WTC11 (cell line): ENCODE data around the gene TMEM259. TPM values are rescaled to one million over a fixed set of nuclear protein-coding genes. Genes with fewer than 3 reads are reported as not detected.

Experiments
- ATAC-seq: fragments of 200-7000 bp; cut with Tn5 transposase; 2 replicates; pipeline ENCODE4 v1.10.0; 2021; ENCODE audit warnings: mild to moderate bottlenecking, moderate library complexity
- CTCF ChIA-PET: fragments of 300-600 bp; sonication (Branson Sonifier 250); formaldehyde crosslinking; loops from one replicate; lab custom pipeline; 2021; ENCODE audit warnings: antibody characterized with exemption; lab: Charles Lee
- POLR2A ChIA-PET: fragments of 350-600 bp; sonication (Branson Sonifier 250); formaldehyde crosslinking; loops from one replicate; lab custom pipeline; 2021; ENCODE audit warnings: antibody characterized with exemption; lab: Charles Lee
- DNase-seq: peaks from one replicate; pipeline ENCODE4 v3.0.0; 2021; ENCODE audit warnings: low spot score
- H3K27ac Mint-ChIP-seq: 2 replicates; pipeline ENCODE4 v1.8.0; 2021; ENCODE audit warnings: mixed read lengths
- H3K27me3 Mint-ChIP-seq: 2 replicates; pipeline ENCODE4 v1.8.0; 2021; ENCODE audit warnings: low read depth, mild to moderate bottlenecking, moderate library complexity, mixed read lengths
- H3K36me3 Mint-ChIP-seq: 2 replicates; pipeline ENCODE4 v1.8.0; 2021; ENCODE audit warnings: mixed read lengths
- H3K4me1 Mint-ChIP-seq: 2 replicates; pipeline ENCODE4 v1.8.0; 2022; ENCODE audit warnings: mixed read lengths
- H3K4me3 Mint-ChIP-seq: 2 replicates; pipeline ENCODE4 v1.8.0; 2021; ENCODE audit warnings: mild to moderate bottlenecking, moderate library complexity, mixed read lengths
- H3K9me3 Mint-ChIP-seq: 2 replicates; pipeline ENCODE4 v1.8.0; 2021; ENCODE audit warnings: mixed read lengths
- IRF2 ChIP-seq: sonication (generic); formaldehyde crosslinking; IDR thresholded peaks from 2 replicates; pipeline ENCODE4 v1.8.0; 2022; ENCODE audit warnings: low read depth, missing genetic modification reagents, borderline replicate concordance
- NFATC4 ChIP-seq: fragments of 250-450 bp; sonication (Bioruptor Pico); IDR thresholded peaks from 2 replicates; pipeline ENCODE4 v1.9.0; 2021; ENCODE audit warnings: mild to moderate bottlenecking
- NFYB ChIP-seq: sonication (generic); formaldehyde crosslinking; conservative IDR thresholded peaks from 2 replicates; pipeline ENCODE4 v1.8.0; 2022; ENCODE audit warnings: low read depth, missing genetic modification reagents
- NR1H2 ChIP-seq: sonication (generic); formaldehyde crosslinking; IDR thresholded peaks from 2 replicates; pipeline ENCODE4 v1.9.0; 2021; ENCODE audit warnings: mild to moderate bottlenecking, moderate library complexity, missing genetic modification reagents
- NR3C1 ChIP-seq: sonication (generic); formaldehyde crosslinking; conservative IDR thresholded peaks from 2 replicates; pipeline ENCODE4 v1.8.1; 2023; ENCODE audit warnings: low read depth, mild to moderate bottlenecking, missing genetic modification reagents
- PRRX2 ChIP-seq: fragments of 250-450 bp; sonication (Bioruptor Pico); IDR thresholded peaks from 2 replicates; pipeline ENCODE4 v1.8.0; 2021; ENCODE audit warnings: mild to moderate bottlenecking
- SMAD3 ChIP-seq: sonication (generic); formaldehyde crosslinking; IDR thresholded peaks from 2 replicates; pipeline ENCODE4 v1.8.0; 2022; ENCODE audit warnings: missing genetic modification reagents, mild to moderate bottlenecking, borderline replicate concordance
- TCF7 ChIP-seq: sonication (generic); formaldehyde crosslinking; IDR thresholded peaks from 2 replicates; pipeline ENCODE4 v1.8.0; 2022; ENCODE audit warnings: mild to moderate bottlenecking, low read depth, missing genetic modification reagents, moderate library complexity
- TP53 ChIP-seq: sonication (generic); formaldehyde crosslinking; IDR thresholded peaks from 2 replicates; pipeline ENCODE4 v1.8.1; 2023; ENCODE audit warnings: mild to moderate bottlenecking, missing genetic modification reagents
- ZNF416 ChIP-seq: fragments of 250-450 bp; sonication (Bioruptor Pico); IDR thresholded peaks from 2 replicates; pipeline ENCODE4 v1.9.0; 2021; ENCODE audit warnings: mild to moderate bottlenecking, inconsistent platforms
- ZNF423 ChIP-seq: fragments of 250-450 bp; sonication (Bioruptor Pico); IDR thresholded peaks from 2 replicates; pipeline ENCODE4 v2.1.2; 2022; ENCODE audit warnings: mild to moderate bottlenecking, moderate library complexity
- ZNF671 ChIP-seq: fragments of 250-450 bp; sonication (Bioruptor Pico); IDR thresholded peaks from 2 replicates; pipeline ENCODE4 v1.8.0; 2021; ENCODE audit warnings: mild to moderate bottlenecking
- total RNA-seq: library from RNA; stranded (reverse); gene quantifications from 3 replicates; pipeline ENCODE4 v1.2.3, GENCODE V29; 2021
- TF ChIP-seq, protein P1 (sequence below): sonication (generic); formaldehyde crosslinking; IDR thresholded peaks from 2 replicates; pipeline ENCODE4 v1.8.1; 2022; ENCODE audit warnings: missing genetic modification reagents, borderline replicate concordance
- TF ChIP-seq, protein P2 (sequence below): sonication (generic); formaldehyde crosslinking; IDR thresholded peaks from 2 replicates; pipeline ENCODE4 v1.8.1; 2023; ENCODE audit warnings: mild to moderate bottlenecking, missing genetic modification reagents, moderate library complexity
- TF ChIP-seq, protein P3 (sequence below): sonication (generic); formaldehyde crosslinking; IDR thresholded peaks from 2 replicates; pipeline ENCODE4 v1.8.0; 2023; ENCODE audit warnings: missing genetic modification reagents, mild to moderate bottlenecking, borderline replicate concordance
- TF ChIP-seq, protein P4 (sequence below): fragments of 250-450 bp; sonication (Bioruptor Pico); IDR thresholded peaks from 2 replicates; pipeline ENCODE4 v1.8.0; 2021; ENCODE audit warnings: mild to moderate bottlenecking
- TF ChIP-seq, protein P5 (sequence below): sonication (generic); formaldehyde crosslinking; IDR thresholded peaks from 2 replicates; pipeline ENCODE4 v1.8.1; 2022; ENCODE audit warnings: low read depth, missing genetic modification reagents, borderline replicate concordance

TMEM259 gene
- total RNA-seq, 1 experiment from 2014 or later, result 202 TPM

DNA sequence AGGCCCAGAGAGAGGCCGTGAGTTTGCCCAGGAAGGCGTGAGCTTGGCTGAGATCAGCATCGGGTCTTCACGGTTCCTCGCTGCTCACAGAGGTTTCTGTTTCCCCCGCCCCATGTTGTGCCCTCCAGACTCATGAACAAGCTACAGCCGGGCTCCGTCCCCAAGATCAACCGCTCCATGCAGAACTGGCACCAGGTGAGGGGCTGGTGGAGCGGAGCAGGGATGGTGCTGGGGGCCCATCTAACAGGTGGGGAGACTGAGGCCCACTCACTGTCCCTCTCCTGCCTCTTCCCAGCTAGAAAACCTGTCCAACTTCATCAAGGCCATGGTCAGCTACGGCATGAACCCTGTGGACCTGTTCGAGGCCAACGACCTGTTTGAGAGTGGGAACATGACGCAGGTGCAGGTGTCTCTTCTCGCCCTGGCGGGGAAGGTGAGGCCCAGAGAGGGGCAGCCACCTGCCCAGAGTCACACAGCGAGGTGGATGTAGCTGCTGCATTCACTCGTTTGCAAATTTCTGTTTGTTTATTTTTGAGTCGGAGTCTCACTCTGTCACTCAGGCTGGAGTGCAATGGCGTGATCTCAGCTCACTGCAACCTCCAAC is 11.4 kb upstream of the TMEM259 start (continued):
- TF ChIP-seq SMAD3 (CRISPR knock-in tag), result no peak
- no peak for TF ChIP-seq NR1H2 (CRISPR knock-in tag)
- TF ChIP-seq TP53, result no peak
- no peak for TF ChIP-seq TCF7 (CRISPR knock-in tag)
- no peak for TF ChIP-seq NFATC4 (CRISPR knock-in tag)

DNA sequence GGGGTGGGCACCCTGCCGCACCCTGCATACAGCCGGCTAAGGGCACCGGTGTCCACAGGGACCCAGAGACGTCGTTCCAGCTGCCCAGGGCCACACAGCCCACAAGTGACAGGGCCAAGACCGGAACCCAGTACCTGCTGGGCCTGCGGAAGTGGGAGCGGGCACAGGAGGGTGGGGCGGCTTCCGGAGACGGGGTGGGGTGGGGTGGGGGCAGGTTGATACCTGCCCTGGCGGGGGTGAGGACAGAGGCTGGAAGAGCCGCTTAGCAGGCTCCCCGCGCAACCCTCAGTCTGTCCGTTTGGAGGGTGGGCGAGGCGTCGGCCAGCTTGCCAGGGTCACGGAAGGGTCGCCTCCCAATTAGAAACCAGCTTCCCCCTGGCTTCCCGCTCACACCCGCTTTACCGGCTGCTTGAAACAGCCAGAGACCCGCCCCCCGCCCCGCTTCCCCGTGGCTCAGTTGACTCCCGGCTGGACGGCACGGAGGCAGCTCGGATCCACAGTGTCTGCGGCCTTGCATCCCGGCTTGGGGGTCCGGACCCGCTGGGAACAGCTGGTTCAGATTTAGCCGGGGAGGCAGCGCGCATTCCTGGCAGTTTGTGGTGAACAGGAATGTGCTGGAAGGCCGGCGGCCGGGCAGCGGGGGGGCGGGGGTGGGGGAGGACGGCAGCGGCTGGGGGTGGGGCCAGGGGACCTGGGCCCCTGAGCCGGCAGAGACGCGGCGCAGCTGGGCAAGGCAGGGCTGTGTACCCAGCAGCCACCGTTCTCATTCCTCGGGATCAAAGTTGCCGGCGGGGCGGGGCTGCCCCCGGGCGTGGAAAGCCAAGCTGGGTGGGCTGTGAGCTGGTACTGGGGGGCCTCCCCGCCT is 7.4 kb upstream of the TMEM259 start:
- TF ChIP-seq IRF2, result no peak
- no peak for TF ChIP-seq ZNF671
- no peak for TF ChIP-seq TCF7 (CRISPR knock-in tag)
- TF ChIP-seq ZNF423, result peak; percentile 29; the same call in 1 of the 2 replicates
- TF ChIP-seq, protein P1, sequence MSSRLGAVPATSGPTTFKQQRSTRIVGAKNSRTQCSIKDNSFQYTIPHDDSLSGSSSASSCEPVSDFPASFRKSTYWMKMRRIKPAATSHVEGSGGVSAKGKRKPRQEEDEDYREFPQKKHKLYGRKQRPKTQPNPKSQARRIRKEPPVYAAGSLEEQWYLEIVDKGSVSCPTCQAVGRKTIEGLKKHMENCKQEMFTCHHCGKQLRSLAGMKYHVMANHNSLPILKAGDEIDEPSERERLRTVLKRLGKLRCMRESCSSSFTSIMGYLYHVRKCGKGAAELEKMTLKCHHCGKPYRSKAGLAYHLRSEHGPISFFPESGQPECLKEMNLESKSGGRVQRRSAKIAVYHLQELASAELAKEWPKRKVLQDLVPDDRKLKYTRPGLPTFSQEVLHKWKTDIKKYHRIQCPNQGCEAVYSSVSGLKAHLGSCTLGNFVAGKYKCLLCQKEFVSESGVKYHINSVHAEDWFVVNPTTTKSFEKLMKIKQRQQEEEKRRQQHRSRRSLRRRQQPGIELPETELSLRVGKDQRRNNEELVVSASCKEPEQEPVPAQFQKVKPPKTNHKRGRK (CRISPR knock-in tag), result no peak
- TF ChIP-seq NFYB (CRISPR knock-in tag), result no peak
- TF ChIP-seq, protein P2, sequence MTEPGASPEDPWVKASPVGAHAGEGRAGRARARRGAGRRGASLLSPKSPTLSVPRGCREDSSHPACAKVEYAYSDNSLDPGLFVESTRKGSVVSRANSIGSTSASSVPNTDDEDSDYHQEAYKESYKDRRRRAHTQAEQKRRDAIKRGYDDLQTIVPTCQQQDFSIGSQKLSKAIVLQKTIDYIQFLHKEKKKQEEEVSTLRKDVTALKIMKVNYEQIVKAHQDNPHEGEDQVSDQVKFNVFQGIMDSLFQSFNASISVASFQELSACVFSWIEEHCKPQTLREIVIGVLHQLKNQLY, result no peak
- TF ChIP-seq PRRX2 (CRISPR knock-in tag), result peak; percentile 48; the same call in 1 of the 2 replicates
- TF ChIP-seq, protein P3, sequence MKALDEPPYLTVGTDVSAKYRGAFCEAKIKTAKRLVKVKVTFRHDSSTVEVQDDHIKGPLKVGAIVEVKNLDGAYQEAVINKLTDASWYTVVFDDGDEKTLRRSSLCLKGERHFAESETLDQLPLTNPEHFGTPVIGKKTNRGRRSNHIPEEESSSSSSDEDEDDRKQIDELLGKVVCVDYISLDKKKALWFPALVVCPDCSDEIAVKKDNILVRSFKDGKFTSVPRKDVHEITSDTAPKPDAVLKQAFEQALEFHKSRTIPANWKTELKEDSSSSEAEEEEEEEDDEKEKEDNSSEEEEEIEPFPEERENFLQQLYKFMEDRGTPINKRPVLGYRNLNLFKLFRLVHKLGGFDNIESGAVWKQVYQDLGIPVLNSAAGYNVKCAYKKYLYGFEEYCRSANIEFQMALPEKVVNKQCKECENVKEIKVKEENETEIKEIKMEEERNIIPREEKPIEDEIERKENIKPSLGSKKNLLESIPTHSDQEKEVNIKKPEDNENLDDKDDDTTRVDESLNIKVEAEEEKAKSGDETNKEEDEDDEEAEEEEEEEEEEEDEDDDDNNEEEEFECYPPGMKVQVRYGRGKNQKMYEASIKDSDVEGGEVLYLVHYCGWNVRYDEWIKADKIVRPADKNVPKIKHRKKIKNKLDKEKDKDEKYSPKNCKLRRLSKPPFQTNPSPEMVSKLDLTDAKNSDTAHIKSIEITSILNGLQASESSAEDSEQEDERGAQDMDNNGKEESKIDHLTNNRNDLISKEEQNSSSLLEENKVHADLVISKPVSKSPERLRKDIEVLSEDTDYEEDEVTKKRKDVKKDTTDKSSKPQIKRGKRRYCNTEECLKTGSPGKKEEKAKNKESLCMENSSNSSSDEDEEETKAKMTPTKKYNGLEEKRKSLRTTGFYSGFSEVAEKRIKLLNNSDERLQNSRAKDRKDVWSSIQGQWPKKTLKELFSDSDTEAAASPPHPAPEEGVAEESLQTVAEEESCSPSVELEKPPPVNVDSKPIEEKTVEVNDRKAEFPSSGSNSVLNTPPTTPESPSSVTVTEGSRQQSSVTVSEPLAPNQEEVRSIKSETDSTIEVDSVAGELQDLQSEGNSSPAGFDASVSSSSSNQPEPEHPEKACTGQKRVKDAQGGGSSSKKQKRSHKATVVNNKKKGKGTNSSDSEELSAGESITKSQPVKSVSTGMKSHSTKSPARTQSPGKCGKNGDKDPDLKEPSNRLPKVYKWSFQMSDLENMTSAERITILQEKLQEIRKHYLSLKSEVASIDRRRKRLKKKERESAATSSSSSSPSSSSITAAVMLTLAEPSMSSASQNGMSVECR (CRISPR knock-in tag), result peak; percentile 48; the same call in 1 of the 2 replicates
- TF ChIP-seq, protein P4, sequence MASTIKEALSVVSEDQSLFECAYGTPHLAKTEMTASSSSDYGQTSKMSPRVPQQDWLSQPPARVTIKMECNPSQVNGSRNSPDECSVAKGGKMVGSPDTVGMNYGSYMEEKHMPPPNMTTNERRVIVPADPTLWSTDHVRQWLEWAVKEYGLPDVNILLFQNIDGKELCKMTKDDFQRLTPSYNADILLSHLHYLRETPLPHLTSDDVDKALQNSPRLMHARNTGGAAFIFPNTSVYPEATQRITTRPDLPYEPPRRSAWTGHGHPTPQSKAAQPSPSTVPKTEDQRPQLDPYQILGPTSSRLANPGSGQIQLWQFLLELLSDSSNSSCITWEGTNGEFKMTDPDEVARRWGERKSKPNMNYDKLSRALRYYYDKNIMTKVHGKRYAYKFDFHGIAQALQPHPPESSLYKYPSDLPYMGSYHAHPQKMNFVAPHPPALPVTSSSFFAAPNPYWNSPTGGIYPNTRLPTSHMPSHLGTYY, result peak; percentile 28; the same call in 1 of the 2 replicates
- 0 out of 2 replicates have a peak, but pooled peaks have one; percentile 27 for TF ChIP-seq NR3C1 (CRISPR knock-in tag)
- TF ChIP-seq, protein P5, sequence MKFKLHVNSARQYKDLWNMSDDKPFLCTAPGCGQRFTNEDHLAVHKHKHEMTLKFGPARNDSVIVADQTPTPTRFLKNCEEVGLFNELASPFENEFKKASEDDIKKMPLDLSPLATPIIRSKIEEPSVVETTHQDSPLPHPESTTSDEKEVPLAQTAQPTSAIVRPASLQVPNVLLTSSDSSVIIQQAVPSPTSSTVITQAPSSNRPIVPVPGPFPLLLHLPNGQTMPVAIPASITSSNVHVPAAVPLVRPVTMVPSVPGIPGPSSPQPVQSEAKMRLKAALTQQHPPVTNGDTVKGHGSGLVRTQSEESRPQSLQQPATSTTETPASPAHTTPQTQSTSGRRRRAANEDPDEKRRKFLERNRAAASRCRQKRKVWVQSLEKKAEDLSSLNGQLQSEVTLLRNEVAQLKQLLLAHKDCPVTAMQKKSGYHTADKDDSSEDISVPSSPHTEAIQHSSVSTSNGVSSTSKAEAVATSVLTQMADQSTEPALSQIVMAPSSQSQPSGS, result no peak
- peak; percentile 15; the same call in 1 of the 2 replicates for TF ChIP-seq NFATC4 (CRISPR knock-in tag)
- TF ChIP-seq TP53, result no peak
- TF ChIP-seq ZNF416 (CRISPR knock-in tag), result peak; percentile 38; the same call in 1 of the 2 replicates
- TF ChIP-seq, all 79 proteins: peak for 7
- Mint-ChIP-seq H3K9me3 (no peaks in the 10 kb centered on the region), H3K36me3 (peaks cover 22% of the 10 kb centered on the region), H3K27ac (peak overlapping the region; percentile 70), H3K4me3 (peak overlapping the region; percentile 92), H3K27me3 (no peaks in the 10 kb centered on the region), H3K4me1 (peaks cover 3% of the 10 kb centered on the region)
- peak; percentile 12 for ATAC-seq
- ChIA-PET POLR2A (interaction anchor here (0.5 to 6.8 kb wide), 14 partner anchors 9 to 565 kb away, joined by 3 to 70 read pairs (median 4); partner anchors contain the start of genes ABCA7, CIRBP and WDR18), CTCF (interaction anchor here (0.6 to 4.3 kb wide), 9 partner anchors 11 to 404 kb away, joined by 3 to 33 read pairs (median 5); partner anchors contain the start of genes ABCA7 and ARHGAP45)
- DNase-seq, result peak; percentile 82
